Measurements from ENCODE around the gene MAN2C1. TPM values are rescaled to one million over a fixed set of nuclear protein-coding genes. Genes with fewer than 3 reads are reported as not detected.

The MAN2C1 gene
- total RNA-seq, 1 donor from 2014 or later: 198 TPM

DNA sequence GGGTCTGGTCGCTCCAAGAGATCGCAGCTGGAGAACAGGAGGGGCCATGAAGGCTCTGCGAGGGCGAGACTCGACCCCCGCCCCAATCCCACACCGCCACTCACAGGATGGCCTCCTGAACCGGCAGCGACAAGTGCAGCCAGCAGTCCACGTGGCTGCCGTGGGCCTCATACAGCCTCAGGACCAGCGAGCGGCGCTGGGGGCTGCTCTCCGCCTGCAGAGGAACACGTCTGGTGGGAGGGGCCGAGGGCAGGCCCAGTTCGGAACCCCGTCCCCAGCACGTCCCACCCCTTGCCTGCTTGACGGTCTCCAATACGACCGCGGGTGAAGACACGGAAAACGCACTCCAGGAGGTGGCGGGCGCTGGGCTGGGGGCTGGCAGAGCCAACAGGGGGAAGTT, 12.4 kb downstream of the MAN2C1 start:
- intact Hi-C loops (cut with DNase I): no loop called here
- no peak for TF ChIP-seq POLR2A (IDR thresholded peaks at IDR 0.05)
- no peak for TF ChIP-seq POLR2AphosphoS5 (IDR thresholded peaks at IDR 0.05; ENCODE audit: insufficient read depth in 1 of 2, low read depth in 1 of 2)
- TF ChIP-seq, protein P1, sequence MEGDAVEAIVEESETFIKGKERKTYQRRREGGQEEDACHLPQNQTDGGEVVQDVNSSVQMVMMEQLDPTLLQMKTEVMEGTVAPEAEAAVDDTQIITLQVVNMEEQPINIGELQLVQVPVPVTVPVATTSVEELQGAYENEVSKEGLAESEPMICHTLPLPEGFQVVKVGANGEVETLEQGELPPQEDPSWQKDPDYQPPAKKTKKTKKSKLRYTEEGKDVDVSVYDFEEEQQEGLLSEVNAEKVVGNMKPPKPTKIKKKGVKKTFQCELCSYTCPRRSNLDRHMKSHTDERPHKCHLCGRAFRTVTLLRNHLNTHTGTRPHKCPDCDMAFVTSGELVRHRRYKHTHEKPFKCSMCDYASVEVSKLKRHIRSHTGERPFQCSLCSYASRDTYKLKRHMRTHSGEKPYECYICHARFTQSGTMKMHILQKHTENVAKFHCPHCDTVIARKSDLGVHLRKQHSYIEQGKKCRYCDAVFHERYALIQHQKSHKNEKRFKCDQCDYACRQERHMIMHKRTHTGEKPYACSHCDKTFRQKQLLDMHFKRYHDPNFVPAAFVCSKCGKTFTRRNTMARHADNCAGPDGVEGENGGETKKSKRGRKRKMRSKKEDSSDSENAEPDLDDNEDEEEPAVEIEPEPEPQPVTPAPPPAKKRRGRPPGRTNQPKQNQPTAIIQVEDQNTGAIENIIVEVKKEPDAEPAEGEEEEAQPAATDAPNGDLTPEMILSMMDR (IDR thresholded peaks at IDR 0.05): no peak
- Histone ChIP-seq H3K36me3 (peaks cover 0 to 48% of the 10 kb centered on the region in 2 donors), H3K27ac (no peak overlapping the region), H3K27me3 (no peaks in the 10 kb centered on the region), H3K9me3 (no peaks in the 10 kb centered on the region), H3K4me1 (no peaks in the 10 kb centered on the region), H3K4me3 (no peak overlapping the region)
- DNase-seq (ENCODE audit: extremely low spot score in 2 of 2): no peak

DNA sequence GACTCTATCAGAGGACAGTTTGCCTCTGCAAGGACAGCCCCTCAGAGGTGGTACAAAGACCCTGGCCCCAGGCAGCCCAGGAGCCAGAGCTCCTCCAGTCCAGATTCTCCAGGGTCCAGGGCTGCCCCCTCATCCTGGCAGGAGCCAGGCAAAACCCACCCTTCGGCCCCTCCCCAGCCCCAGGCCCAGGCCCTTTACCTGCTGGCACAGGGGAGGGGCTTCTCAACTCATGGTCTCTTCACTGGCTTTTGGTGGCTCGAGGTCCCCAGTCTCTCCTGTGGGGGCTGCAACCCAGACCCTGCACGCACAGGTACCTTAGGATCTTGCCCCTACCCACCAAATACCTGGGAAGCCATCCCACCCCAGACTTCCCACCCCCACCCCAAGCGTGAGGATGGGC, 13.0 kb downstream of the MAN2C1 start:
- Histone ChIP-seq H3K9me3 (no peaks in the 10 kb centered on the region), H3K4me3 (no peak overlapping the region), H3K36me3 (peaks cover 0 to 48% of the 10 kb centered on the region in 2 donors), H3K27ac (no peak overlapping the region), H3K4me1 (no peaks in the 10 kb centered on the region), H3K27me3 (no peaks in the 10 kb centered on the region)
- DNase-seq (ENCODE audit: extremely low spot score in 2 of 2): no peak
- intact Hi-C loops (cut with DNase I): no loop called here
- no peak for TF ChIP-seq POLR2AphosphoS5 (IDR thresholded peaks at IDR 0.05; ENCODE audit: insufficient read depth in 1 of 2, low read depth in 1 of 2)
- no peak for TF ChIP-seq POLR2A (IDR thresholded peaks at IDR 0.05)
- TF ChIP-seq, protein P1 (IDR thresholded peaks at IDR 0.05): no peak

DNA sequence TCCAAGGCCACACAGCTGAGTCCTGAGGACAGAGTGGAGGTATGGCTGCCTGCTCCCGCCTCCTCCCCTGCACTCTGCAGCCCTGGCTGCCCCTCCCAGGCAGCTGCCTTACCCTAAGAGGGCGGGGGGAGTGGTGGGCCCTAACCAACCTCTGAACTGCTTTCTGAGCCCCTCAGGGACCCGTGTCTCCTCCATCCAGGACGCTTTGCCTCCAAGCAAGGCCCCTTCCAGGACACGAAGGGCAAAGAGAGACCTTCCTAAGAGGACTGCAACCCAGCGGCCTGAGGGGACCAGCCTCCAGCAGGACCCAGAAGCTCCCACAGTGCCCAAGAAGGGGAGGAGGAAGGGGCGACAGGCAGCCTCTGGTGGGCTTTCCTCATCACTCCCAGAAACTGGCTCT, 14.0 kb downstream of the MAN2C1 start:
- no peak for DNase-seq (ENCODE audit: extremely low spot score in 2 of 2)
- Histone ChIP-seq H3K36me3 (peaks cover 0 to 44% of the 10 kb centered on the region in 2 donors), H3K4me3 (no peak overlapping the region), H3K27me3 (no peaks in the 10 kb centered on the region), H3K9me3 (no peaks in the 10 kb centered on the region), H3K27ac (no peak overlapping the region), H3K4me1 (peaks cover 4% of the 10 kb centered on the region)
- intact Hi-C loops (cut with DNase I): no loop called here
- TF ChIP-seq POLR2AphosphoS5 (IDR thresholded peaks at IDR 0.05; ENCODE audit: insufficient read depth in 1 of 2, low read depth in 1 of 2) (no peak), POLR2A (IDR thresholded peaks at IDR 0.05) (no peak)
- TF ChIP-seq, protein P1 (IDR thresholded peaks at IDR 0.05): no peak

DNA sequence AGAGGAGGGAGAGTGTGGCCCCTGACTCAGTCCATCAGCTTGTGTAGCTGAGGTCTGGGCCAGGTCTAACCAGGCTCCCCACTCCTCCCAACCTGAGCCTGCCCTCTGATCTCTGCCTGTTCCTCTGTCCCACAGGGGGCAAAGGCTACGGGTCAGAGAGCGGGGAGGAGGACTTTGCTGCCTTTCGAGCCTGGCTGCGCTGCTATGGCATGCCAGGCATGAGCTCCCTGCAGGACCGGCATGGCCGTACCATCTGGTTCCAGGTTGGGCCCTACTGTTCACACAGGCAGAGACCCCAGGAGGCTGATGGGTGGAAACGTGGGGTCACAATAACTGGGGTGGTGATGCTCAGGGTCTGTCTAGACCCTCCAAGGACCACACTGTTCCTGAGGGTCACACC, 14.8 kb downstream of the MAN2C1 start:
- intact Hi-C loops (cut with DNase I): no loop called here
- no peaks in the 10 kb centered on the region for H3K9me3 ChIP-seq
- DNase-seq (ENCODE audit: extremely low spot score in 2 of 2): no peak
- no peak overlapping the region for H3K4me3 ChIP-seq
- no peak overlapping the region for H3K27ac ChIP-seq
- H3K27me3 ChIP-seq: no peaks in the 10 kb centered on the region
- H3K36me3 ChIP-seq: peaks cover 0 to 35% of the 10 kb centered on the region in 2 donors
- TF ChIP-seq POLR2AphosphoS5 (IDR thresholded peaks at IDR 0.05; ENCODE audit: insufficient read depth in 1 of 2, low read depth in 1 of 2): no peak
- TF ChIP-seq POLR2A (IDR thresholded peaks at IDR 0.05): no peak
- TF ChIP-seq, protein P1 (IDR thresholded peaks at IDR 0.05): no peak
- peaks cover 13% of the 10 kb centered on the region for H3K4me1 ChIP-seq

DNA sequence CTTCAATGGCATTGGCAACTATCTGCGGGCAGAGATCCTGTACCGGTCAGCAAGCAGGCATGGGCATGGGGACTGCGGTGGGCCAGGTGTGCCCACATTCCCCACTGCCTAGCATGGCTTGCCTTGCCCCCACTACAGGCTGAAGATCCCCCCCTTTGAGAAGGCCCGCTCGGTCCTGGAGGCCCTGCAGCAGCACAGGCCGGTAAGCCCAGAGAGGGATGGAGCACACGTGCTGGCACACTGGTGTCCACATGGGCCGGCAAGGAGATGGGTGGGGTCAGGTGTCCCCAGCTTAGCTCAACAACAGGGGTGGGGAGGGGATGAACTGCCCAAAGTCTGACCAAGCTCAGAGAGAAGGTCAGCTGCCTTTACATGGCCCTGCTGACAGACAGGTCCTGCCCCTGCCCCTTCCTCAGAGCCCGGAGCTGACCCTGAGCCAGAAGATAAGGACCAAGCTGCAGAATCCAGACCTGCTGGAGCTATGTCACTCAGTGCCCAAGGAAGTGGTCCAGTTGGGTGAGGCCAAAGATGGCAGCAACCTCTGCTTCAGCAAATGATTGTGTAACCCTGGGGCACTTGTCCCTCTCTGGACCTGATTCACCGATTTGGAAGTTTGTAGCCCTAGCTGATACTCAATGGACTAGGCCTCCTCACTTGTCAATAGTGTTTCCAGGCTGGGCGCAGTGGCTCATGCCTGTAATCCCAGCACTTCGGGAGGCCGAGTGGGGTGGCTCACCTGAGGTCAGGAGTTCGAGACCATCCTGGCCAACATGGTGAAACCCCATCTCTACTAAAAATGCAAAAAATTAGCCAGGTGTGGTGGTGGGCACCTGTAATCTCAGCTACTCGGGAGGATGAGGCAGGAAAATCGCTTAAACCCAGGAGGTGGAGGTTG, 16.0 kb downstream of the MAN2C1 start:
- H3K27ac ChIP-seq: no peak overlapping the region
- TF ChIP-seq POLR2A (IDR thresholded peaks at IDR 0.05) (no peak), POLR2AphosphoS5 (IDR thresholded peaks at IDR 0.05; ENCODE audit: insufficient read depth in 1 of 2, low read depth in 1 of 2) (no peak)
- TF ChIP-seq, protein P1 (IDR thresholded peaks at IDR 0.05): no peak

More for the DNA sequence above, 16.0 kb downstream of the MAN2C1 start:
- Histone ChIP-seq H3K36me3 (peaks cover 0 to 24% of the 10 kb centered on the region in 2 donors), H3K4me1 (peaks cover 17% of the 10 kb centered on the region), H3K9me3 (no peaks in the 10 kb centered on the region), H3K4me3 (no peak overlapping the region), H3K27me3 (no peaks in the 10 kb centered on the region)
- intact Hi-C loops (cut with DNase I): no loop called here
- no peak for DNase-seq (ENCODE audit: extremely low spot score in 2 of 2)
